Medulla oblongata (tissue), 1 donor: ENCODE results near the gene TRAPPC2.
"Not testable (repeated sequence)": the region's sequence is repeated elsewhere in the genome, so short reads cannot be mapped to it uniquely, and the experiment has no call there.

Source experiments
- DNase-seq: peaks from one replicate; pipeline ENCODE4 v3.0.0-alpha.2; 2015; ENCODE audit errors: extremely low spot score

Gene TRAPPC2

GRCh38 chrX:13698432-13698831 is 36.0 kb downstream of the TRAPPC2 start:
- no peak for DNase-seq

GRCh38 chrX:13697976-13698375 is 36.4 kb downstream of the TRAPPC2 start:
- no peak for DNase-seq

- DNase-seq = no peak
Observed at GRCh38 chrX:13697455-13697854, 37.0 kb downstream of the TRAPPC2 start.

GRCh38 chrX:13695601-13696115 is 38.8 kb downstream of the TRAPPC2 start:
- no peak for DNase-seq

GRCh38 chrX:13694983-13695382 is 39.4 kb downstream of the TRAPPC2 start:
- DNase-seq = no peak

- DNase-seq = no peak
Observed at GRCh38 chrX:13694359-13694758, 40.1 kb downstream of the TRAPPC2 start.

GRCh38 chrX:13693341-13693961 is 41.0 kb downstream of the TRAPPC2 start:
- peak; percentile 42 for DNase-seq

GRCh38 chrX:13692771-13693231 is 41.6 kb downstream of the TRAPPC2 start:
- no peak for DNase-seq

GRCh38 chrX:13691841-13692371 is 42.5 kb downstream of the TRAPPC2 start:
- DNase-seq = no peak

- no peak for DNase-seq
Observed at GRCh38 chrX:13690836-13691235, 43.6 kb downstream of the TRAPPC2 start.

- peak; percentile 40 for DNase-seq
Observed at GRCh38 chrX:13689741-13690211, 44.6 kb downstream of the TRAPPC2 start.

GRCh38 chrX:13688958-13689740 is 45.3 kb downstream of the TRAPPC2 start, which contains the start of gene RAB9A:
RAB9A (plus strand) TSS chrX:13689128; CDS start chrX:13708747, 19,619 bp downstream.
- peak; percentile 76 for DNase-seq

GRCh38 chrX:13688384-13688957 is 45.9 kb downstream of the TRAPPC2 start:
- no peak for DNase-seq

GRCh38 chrX:13687203-13687602 is 47.2 kb downstream of the TRAPPC2 start:
- DNase-seq = no peak

- no peak for DNase-seq
Observed at GRCh38 chrX:13685126-13685763, 49.2 kb downstream of the TRAPPC2 start.

GRCh38 chrX:13684361-13684760 is 50.1 kb downstream of the TRAPPC2 start:
- no peak for DNase-seq

GRCh38 chrX:13681595-13681994 is 52.8 kb downstream of the TRAPPC2 start:
- DNase-seq = no peak

GRCh38 chrX:13679700-13680099 is 54.7 kb downstream of the TRAPPC2 start:
- DNase-seq = not testable (repeated sequence)

- DNase-seq = no peak
Observed at GRCh38 chrX:13676885-13677284, 57.5 kb downstream of the TRAPPC2 start.

- DNase-seq = no peak
Observed at GRCh38 chrX:13673016-13673415, 61.4 kb downstream of the TRAPPC2 start.

GRCh38 chrX:13670197-13670596 is 64.2 kb downstream of the TRAPPC2 start:
- no peak for DNase-seq

- DNase-seq = not testable (repeated sequence)
Observed at GRCh38 chrX:13669755-13670154, 64.7 kb downstream of the TRAPPC2 start.
